ENCODE measurements around the gene TBK1.

Gene TBK1

GRCh38 chr12:64451687-64452558, at the start of gene TBK1:
Gene TBK1 (plus strand): TSS chr12:64452120. CDS start chr12:64455871, 3,751 bp downstream.
- DNase-seq = peak; percentile 73 to 88

DNA sequence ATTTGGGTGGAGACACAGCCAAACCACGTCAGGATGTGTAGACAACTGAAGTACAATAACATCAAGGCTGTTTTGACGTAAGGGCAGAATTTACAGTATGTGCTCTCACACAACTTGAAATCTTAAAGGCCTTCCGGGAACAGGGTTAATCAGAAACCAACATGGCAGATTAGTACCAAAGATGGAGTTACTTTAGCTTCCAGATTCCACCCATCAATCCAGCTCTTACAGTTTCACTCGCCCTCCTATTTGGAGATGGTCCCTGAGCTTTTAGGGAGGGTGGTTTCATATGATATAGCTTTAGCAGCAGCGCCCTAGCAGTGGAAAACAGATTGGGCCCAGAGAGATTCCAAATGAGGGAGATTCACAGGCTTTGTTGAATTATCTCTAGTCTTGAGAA, 49.7 kb upstream of the TBK1 start:
- no peak for DNase-seq

DNA sequence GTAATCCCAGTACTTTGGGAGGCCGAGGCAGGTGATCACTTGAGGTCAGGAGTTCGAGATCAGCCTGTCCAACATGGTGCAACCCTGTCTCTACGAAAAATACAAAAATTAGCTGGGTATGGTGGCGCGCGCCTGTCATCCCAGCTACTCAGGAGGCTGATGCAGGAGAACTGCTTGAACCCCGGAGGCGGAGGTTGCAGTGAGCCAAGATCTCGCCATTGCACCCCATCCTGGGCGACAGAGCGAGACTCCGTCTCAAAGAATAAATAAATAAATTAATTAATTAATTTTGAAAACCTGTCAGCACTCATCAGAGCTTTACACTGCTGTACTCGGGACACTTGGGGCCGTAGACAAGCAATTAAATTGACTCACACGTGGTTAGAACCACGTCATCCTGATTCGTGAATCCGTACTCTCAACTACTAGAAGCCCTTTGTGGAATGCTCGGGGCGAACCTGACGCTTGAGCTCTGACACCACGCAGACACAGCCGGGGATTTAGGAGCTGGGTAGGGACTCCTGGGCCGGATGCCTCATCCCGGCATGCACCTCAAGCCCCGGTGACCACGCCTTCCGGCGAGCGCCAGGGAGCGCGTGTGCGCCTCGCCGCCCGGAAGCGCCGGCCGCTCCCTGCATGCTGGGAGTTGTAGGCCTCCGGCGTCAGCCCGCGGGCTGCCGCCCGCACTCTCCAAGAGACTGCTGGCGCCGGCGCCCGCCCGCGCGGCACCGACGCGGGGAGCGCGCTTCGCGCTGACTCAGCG, 48.0 kb upstream of the TBK1 start, which contains the start of gene XPOT:
TSS of gene XPOT (plus strand) at position 686 of the 763 bp plus-strand sequence. CDS start 5,644 bp downstream, outside the sequence.
- DNase-seq = peak; percentile 90 to 96

- peak; percentile 34 to 49 for DNase-seq
These were observed 47.3 kb upstream of the TBK1 start for GRCh38 chr12:64404470-64405256.

DNA sequence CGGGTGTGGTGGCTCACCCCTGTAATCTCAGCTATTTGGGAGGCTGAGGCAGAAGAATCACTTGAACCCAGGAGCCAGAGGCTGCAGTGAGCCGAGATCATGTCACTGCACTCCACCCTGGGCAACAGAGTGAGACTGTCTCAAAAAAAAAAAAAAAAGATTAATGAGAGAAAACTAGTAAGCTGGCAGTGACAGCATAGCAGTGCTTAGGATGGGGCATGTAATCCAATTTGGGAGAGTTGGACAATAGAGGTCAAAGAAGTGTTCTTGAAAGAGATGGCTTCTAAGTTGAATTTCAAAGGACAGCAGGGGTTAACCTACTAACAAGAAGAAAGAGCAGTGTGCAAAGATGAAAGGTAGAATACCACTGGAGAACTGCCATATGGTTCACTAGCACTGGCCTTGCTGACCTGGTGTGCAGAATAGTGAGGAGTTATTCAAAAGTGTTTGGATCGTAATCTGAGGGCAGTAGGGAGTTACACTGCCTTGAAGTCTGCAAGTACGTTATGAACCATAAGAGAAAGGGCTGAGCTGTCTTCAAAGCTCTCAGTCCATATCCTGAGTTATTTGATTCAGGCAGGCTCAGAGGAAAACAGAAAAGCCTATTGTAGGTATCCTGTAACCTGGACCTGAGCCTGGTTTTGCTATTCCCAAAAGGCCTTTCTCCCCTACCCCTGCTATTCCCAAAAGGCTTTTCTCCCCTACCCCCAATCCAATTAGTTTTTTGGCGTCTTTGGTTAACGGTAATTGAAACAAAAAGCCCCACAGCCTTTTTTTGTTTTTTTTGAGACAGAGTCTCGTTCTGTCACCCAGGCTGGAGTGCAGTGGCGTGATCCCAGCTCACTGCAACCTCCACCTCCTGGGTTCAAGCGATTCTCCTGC, 44.3 kb upstream of the TBK1 start:
- no peak for DNase-seq

DNA sequence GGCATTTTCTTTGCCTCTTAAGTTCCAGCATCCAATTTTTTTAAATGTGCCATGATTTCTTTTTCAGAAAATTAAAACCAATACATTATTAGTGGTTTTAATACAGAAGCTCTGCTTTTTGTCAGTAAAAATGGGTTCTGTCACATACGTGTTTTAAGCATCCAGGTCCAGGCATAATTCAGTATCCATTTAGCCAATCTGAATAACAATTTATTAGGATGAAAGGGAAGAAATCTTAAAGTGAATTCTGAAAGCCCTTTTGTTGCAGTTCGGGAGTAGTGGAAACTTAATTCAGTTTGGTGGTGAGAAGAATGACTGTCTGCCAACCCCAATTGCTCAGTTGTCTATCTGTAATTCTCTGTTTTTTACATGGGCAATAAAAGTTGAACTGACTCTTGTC, 40.5 kb upstream of the TBK1 start:
- DNase-seq = no peak

DNA sequence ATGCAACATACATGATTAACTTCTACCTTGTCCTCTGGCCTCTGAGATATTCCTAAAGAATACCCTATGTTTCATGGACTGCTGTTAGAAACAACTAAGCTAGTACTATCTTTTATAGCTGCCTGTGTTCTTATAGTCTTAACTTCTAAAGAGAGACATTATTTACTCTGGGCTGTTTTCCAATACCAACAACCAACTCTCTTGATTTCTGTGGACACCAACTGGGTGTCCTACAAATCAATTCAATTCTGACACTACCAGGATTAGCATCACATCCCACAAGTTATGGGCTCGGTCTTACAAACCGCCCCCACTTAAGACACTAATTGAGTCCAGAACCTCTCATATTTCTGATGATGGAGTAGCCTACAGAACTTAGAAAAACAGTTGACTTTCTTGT, 39.5 kb upstream of the TBK1 start:
- DNase-seq = no peak

- no peak for DNase-seq
These were observed 38.0 kb upstream of the TBK1 start for GRCh38 chr12:64413884-64414283.

GRCh38 chr12:64418209-64418608, 33.7 kb upstream of the TBK1 start:
- no peak for DNase-seq

GRCh38 chr12:64419696-64420095, 32.2 kb upstream of the TBK1 start:
- no peak for DNase-seq

DNA sequence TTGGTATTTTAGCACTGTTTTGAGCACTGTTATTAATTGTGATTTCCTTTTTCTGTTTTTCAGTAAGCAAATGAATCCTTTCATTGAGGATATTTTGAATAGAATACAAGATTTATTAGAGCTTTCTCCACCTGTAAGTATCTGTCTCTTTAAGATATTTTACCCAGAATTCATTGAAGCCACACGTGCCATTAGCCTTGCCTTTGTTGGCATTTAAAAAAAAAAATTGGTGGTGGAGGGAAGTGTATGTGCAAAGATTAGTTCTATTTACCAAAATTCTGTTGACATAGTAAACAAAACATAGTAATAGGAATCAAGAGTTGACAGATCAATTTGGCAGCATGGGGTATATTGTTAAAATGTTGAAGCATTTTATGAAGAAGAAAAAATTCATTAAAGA, 23.9 kb upstream of the TBK1 start:
- DNase-seq = no peak

GRCh38 chr12:64428956-64429355, 23.0 kb upstream of the TBK1 start:
- no peak for DNase-seq

GRCh38 chr12:64430886-64431285, 21.0 kb upstream of the TBK1 start:
- DNase-seq = no peak

- DNase-seq = no peak
These were observed 20.1 kb upstream of the TBK1 start for GRCh38 chr12:64431791-64432190.

- no peak for DNase-seq
These were observed 18.0 kb upstream of the TBK1 start for GRCh38 chr12:64433915-64434314.

DNA sequence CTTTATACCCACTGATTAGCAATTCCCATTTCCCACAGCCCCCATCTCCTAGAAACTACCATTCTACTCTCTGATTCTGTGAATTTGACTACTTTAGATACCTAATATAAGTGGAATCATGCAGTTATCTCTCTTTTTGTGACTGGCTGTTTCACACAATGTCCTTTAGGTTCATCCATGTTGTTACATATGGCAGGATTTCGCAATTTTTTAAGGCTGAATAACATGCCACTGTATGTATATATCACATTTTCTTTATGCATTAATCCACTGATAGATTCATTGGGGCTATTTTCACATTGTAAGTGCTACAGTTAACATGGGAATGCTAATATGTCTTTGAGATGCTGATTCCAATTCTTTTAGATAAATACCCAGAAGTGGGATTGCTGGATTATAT, 11.8 kb upstream of the TBK1 start:
- no peak for DNase-seq

GRCh38 chr12:64445490-64445889, 6.4 kb upstream of the TBK1 start:
- DNase-seq = no peak

GRCh38 chr12:64446295-64446694, 5.6 kb upstream of the TBK1 start:
- DNase-seq = no peak

- DNase-seq = no peak
These were observed 1.8 kb upstream of the TBK1 start for GRCh38 chr12:64450057-64450640.

GRCh38 chr12:64450711-64451486, 1.0 kb upstream of the TBK1 start:
- peak; percentile 3 to 20 for DNase-seq

Data from SHP77 (cell line).